HG03060 (cell line): ENCODE results near the gene PTPRD.
"Not testable (repeated sequence)": the region's sequence is repeated elsewhere in the genome, so short reads cannot be mapped to it uniquely, and the experiment has no call there.

Experiments
- ATAC-seq: cut with Tn5 transposase; IDR thresholded peaks from one replicate; pipeline ENCODE4 v1.9.1; 2021; ENCODE audit warnings: low read depth, moderate number of reproducible peaks; ENCODE audit not compliant: unreplicated experiment

The PTPRD gene

DNA sequence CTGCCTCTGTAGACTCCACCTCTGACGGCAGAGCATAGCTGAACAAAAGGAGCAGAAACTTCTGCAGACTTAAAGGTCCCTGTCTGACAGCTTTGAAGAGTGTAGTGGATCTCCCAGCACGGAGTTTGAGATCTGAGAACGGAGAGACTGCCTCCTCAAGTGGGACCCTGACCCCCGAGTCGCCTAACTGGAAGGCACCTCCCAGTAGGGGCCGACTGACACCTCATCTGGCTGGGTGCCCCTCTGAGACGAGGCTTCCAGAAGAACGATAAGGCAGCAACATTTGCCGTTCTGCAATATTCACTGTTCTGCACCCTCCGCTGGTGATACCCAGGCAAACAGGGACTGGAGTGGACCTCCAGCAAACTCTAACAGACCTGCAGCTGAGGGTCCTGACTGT, 1186.3 kb downstream of the PTPRD start:
- not testable (repeated sequence) for ATAC-seq

DNA sequence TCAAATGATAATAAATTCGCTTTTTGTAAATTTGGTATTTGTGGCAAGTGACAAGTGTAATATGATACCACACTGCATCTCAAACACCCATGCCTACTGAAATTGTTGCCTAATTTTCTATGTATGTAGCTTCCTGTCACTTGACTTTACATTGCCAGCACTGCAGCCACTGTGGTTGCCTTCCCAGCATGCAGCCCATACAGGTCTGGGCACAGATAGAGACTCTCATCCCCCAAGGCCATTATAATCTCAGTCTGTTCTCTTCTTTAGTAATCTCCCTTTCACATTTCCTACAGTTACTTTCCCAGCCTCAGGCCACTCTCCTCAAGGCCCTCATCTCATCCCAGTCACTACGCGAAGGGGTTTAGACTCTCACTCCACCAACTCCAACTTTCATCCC, 1200.6 kb downstream of the PTPRD start:
- no peak for ATAC-seq

DNA sequence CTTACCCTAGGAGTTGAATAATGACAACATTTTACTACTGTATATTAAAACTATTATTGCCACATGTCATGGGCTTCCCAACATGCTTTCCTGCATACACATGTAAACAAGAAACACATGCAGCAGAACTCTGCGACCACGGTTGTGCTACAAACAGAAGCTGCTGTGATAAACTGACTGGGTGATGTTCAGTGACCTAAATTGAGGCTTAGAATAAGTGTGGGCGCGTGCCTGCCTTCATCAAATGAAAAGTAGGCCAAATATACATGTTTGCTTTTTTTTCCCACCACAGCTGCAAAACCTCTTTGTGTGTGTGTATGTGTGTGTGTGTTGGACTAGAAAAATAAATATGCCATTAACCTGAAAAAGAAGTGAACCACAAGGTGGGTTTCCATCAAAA, 1202.1 kb downstream of the PTPRD start:
- no peak for ATAC-seq

DNA sequence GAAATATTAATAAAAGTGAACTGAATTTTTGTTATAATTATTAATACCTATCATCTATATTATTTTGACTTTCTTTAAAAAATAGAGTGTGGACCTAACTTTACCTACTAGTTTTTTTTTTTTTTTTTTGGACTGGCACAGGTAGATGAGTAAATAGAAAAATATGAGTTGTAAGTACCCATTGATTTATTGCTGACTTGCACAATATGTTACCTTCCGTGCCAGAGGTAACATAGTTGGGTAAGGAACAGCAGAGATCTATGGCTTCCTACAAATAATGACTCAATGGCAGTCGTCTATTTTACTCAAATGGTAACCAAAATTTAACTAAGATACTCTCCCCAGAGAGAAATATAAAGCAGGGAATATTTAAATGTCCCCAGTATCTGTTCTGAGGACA, 1212.8 kb downstream of the PTPRD start:
- no peak for ATAC-seq

DNA sequence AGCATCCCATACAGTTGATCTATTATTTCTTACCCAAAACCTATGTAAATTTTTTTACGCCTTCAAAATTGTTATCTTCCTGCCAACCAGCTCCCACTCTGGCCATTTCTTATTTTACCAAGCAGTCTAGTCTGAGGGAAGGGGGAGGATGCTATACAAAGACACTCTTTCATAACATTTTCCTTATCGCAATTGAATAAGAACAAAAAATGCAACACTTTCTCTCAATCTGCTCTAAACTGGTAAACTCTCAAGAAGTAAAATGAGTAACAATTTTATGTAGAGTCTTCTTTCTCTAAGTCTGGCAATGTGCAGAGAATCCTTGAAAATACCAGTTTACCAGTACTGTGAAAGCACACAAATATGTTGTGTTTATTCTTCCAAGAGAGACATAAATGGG, 1216.3 kb downstream of the PTPRD start:
- no peak for ATAC-seq

DNA sequence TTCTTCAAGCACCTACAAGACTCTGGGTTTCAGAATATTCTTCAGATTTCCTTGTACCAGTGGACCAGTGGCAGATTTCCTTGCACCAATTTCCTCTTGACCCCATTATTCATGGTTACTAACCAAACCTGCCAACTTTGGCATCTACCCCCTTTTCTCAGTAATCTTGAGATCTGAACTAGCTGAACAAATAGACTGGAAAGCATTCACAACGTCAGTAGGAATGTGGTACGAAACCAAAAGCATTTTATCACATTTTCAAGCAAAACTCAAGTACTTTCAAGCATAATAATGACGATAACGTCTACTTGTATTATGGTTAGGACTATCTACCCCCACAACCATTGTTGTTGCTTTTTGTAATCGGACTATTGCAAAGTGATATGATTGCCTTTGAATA, 1217.3 kb downstream of the PTPRD start:
- ATAC-seq = no peak

DNA sequence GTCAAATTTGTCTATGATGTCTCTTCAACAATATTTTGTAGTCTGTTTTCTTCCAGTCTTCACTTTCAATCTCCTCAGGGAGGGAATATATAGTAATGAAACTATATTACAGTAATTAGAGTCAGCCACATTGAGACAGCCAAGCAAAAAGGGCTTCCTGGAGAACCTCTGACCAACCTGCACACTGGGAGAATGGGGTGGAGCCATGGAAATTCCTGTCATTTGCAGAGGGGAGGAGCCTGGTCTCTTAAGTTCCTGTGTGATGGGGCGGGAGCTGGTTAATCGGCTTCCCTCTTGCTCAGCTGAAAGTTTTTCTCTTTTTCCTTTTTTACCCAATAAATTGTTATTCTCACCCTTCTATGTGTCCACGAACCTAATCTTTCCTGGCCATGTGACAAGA, 1220.0 kb downstream of the PTPRD start:
- no peak for ATAC-seq

DNA sequence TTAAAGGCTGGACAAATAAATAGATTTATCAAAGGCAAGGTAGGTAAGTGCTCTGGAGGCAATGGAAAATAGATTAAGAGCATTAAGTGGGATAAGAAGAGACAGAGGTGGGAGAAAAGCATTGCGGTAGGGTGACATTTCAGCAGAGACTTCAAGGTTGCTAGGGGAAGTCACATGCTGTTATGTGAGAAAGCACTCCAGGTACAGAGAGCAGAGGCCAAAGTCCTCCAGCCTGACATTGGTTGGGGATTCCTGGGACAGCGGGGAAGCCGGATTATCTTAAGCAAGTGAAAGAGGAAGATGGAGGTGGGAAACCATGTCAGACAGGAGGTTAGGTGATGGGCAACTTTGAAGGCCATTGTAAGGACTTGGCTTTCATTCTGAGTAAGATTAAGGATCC, 1222.9 kb downstream of the PTPRD start:
- ATAC-seq = no peak

DNA sequence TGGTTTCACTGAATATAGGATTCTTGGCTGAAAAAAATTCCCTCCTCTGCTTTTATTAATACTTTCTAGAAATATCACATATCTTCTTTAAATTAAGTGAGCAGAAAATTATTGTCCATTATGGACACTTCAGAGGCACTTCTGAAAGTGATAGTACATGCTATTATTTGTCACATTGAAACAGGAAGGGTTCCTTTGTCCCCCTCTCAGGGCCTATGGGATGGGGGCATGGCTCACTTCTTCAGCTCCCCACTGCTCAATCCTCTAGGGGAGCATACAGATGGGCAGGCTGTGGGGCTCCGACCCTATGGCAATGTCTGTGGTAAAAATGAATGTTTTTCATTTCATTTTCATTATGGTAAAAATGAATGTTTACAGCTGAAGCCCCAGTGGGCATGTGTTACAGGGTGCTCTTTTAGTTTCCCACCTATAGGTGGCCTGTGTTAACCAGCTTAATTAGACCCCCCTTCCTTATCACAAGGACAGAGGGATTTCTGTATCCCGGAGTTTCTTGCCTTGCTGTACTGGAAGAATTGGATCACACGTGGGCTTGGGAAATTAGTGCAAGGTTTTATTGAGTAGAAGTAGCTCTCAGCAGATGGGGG, 1225.2 kb downstream of the PTPRD start:
- ATAC-seq = no peak

DNA sequence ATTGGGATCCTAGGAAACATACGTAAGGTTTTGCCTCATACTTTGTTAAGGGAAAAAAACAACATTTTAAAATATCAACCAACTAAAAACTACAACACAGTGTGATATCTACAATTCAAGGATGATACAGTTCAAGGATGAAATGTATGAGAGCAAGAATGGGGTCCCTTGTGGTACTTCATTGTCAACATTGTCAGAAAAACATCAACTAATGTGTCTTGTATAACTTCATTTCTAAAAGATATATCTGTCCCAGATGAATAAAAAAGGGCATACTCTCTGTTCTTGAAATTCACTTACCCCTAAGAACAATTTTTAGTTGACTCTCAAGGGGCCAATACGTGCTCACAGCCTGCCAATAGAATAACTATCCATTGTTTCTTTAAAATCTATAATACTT, 1250.5 kb downstream of the PTPRD start:
- no peak for ATAC-seq

DNA sequence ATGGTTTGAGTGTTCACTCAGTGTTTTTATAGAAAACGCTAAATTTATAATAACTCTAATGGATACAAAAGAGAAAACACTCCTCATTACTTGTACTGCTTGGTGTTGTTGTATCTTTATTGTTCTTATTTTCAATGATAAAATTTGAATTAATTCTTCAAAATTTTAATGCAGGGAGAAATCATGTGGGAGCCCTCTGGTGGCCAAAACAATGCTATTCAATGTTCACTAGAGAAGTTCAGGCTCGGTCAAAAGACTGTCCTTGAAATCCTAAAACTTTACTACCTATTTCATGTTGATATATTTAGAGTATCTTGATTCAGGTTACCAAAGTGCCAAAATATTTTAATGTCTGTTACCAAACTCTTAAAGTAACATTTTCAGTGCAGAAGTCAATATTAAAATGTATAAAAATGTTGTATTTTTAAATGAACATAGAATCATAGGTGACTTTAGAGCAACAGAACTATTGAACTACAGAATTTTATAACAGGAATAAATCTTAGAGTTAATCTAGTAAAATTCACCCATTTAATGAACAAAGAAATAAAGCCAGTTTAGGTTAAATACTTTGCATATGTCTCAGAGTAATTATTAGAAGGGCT, 1259.8 kb downstream of the PTPRD start:
- ATAC-seq = no peak

DNA sequence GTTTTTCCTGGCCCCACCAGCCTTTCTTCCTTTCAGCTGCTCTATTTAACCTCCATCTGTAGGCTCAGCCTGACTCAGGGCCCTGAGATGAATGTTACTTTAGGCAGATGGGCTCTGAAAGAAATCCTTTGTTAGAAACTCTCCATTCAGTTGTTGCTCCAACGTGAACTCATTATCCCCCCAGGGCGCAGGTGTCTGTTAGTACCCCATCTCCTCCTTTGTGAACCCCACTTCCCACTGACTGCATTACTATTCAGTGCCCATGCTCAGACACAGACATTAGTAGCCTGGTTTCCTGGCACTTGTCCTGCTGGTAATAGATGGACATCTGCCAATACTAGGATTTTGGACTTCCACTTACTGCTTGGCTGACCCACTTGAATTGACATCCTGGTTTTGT, 1271.6 kb downstream of the PTPRD start:
- no peak for ATAC-seq

DNA sequence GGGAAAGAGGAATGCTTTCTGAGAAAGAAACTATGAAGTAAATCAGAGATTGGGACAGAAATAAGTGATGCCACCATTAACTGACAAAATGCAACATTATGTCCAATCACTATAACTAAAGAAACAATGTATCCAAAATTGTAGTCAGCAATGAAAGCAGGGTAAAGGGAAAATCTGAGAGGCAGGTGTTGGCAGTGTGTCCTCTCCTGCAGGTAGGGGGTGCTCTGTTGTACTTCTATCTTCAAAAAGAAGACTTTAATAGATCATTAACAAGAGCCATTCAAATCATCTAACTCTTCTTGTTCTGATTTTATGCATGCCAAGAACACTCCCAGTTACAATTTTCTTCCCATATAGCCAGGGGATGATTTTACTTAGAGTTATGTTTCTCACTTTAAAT, 1275.7 kb downstream of the PTPRD start:
- no peak for ATAC-seq

DNA sequence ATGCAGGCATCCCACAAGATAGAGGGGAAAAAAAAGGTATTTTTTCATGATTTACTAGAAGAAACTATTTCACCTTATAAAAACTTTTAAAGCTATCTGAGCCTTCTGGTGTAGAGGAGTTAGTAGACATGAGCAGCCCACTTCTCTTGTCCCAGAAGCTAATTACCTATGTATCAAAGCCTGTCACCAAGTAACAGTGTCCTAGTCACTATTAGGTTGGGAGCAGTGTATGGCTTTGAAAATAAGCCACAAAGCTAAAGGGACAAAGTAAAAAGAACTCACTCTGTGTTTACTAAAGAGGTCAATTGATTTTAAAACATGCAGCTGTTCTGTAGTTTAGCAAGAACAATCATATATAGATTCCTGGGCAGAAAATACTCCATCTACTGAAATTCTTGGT, 1286.1 kb downstream of the PTPRD start:
- no peak for ATAC-seq

DNA sequence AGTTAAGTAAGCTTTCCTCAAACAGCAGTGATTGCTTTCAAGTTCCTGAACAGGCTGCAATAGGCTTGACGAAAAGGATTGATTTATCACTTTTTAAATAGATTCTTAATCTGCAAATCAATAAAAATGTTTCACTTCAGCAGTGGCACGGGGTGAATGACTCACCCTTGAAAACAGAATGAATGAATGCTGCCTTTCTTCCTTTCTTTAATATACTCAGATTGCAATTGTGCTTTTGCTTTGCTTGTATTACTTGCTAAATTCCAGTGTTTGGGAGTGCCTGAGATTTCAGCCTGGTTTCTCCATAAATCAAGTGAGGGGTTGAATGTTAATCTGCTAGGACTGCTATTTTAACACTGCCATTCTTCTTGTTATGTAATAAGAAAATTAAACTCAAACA, 1293.8 kb downstream of the PTPRD start:
- no peak for ATAC-seq

DNA sequence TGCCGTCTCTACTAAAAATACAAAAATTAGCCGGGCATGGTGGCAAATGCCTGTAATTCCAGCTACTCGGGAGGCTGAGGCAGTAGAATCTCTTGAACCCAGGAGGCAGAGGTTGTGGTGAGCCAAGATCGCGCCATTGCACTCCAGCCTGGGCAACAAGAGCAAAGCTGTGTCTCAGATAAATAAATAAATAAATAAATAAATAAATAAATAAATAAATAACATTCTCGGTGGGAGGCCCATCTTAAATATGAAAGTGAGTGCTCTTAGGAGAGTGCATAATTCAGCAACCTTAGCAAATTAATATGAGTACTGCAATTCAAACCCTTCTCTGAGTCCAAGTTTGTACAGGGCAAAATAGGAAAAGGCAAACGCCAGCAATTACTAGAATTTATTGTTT, 1302.1 kb downstream of the PTPRD start:
- ATAC-seq = not testable (repeated sequence)

DNA sequence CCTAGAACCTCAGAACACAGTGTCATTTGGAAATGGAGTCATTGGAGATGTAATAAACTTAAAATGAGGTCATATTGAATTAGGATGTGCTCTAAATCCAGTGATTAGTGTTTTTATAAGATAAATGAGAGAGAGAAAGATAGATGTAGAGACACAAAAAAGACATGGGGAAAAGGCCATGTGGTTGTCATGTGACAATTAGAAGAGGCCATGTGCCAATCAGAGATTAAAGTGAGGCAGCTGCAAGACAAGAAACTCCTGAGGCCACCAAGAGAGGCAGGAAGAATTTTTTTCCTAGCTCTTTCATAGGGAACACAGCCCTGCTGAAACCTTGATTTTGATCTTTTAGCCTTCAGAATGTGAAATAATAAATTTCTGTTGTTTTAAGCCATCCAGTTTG, 1307.2 kb downstream of the PTPRD start:
- ATAC-seq = no peak

DNA sequence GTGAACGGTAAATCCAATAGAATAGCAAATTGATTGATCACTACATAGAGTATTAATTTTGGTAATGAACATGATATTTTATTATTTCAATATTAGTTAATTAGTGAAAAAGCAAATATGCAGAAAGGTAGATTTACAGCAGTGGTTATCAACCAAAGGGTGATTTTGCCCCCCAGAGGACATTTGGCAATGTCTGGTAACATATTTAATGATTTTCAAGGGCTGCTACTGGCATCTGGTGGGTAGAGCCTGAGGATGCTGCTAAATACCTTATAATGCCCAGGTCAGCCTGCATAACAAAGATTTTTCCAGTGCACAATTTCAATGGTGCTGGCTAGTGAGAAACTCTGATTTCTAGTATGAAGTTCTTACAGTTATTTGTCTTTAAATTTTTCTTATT, 1313.7 kb downstream of the PTPRD start:
- ATAC-seq = no peak

DNA sequence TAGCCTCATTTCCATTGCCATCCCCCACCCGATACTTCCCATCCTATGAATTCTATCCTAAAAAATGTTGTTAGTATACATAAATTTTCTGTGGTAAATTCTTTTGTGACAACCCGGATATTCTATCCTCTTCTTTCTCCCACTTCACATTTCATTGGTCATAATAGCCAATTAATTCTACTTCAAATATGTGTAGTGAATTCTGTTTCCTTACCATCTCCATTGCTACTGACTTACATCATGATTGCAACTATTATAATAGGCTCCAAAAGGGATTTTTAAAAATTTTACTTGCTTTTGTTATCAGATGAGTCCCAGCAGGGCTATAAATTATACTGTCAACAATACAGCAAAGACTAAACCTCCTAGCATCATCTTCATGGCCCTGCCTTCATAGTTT, 1326.8 kb downstream of the PTPRD start:
- no peak for ATAC-seq

DNA sequence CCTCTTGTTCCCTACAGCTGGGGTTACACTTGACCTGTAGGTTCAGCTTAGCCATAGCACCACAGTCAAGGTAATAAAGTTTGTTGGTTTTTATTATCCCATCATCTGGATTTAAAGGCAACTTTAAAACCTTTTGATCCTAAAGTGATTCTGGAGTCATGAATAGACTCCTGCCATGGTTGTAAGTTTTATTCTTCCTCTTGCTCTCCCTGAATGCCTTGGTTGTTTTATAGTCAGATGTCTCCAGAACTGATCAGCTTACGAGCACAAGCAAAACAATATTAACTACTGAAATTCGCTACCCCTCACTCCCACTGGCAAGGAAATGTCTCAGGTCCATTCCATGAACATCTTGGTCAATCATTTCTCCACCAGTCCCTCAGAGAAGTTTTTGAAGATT, 1328.6 kb downstream of the PTPRD start:
- ATAC-seq = no peak

DNA sequence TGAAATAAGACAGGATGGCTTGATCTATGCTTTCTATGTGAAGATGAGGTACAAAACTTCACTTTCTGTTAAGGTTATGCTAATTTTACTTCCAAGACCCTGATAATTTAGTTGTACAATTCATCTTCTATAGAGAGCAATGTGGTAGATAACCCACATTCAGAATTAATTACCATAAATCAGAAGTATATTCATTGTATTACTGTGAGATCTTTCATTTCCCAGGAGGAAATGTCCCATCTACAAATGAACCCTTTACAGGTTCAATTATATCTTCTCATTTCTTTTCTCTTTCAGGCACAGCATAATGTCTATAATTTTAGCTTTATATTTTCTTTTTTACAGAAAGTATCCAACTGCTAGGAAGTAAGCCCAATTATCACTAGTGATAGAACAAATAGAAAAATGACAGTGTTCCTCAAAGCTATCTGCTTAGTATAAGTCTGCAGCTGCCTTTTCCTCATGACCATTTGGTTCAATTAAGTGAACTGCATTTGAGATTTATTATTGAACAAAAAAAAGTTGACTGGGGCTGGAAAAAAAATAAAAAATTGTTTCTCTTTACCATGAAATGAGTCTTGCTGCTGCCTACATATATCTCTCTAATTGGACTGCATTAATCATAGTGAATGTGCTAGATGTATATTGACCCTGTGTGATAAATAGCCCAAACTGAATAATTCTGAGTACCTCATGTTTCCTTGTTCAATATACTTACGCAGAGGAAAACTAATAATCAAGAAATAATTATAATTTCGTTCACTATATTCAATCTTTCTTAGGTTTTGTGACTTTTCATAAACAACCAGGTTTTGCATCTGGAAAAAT, 1329.4 kb downstream of the PTPRD start:
- no peak for ATAC-seq

DNA sequence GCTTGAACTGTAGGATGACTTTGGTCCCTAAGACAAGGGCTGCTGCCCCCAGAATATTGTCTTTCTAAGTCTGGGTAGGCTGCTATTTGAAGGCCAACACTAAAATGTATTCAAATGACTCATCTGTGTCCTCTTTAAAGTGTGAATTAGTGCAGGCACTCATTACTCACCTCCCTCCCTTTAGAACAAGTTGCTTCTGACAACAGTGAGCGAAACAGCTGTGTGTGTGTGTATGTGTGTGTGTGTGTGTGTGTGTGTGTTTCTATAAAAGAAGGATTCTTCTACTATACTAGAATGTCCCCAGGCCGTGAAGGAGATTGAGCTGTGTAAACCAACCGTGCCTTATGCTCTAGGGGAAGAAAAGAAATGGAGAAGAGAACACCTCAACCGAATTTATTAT, 1337.2 kb downstream of the PTPRD start:
- no peak for ATAC-seq
